GM12873 (cell line): ENCODE results near the gene LAMA4.

Experiments used
- CTCF ChIP-seq: IDR thresholded peaks from 2 replicates; pipeline ENCODE4 v1.5.1; 2012; ENCODE audit warnings: low read depth, mild to moderate bottlenecking, moderate library complexity, low read length, control low read depth; ENCODE audit not compliant: insufficient read depth; ENCODE audit errors: missing control alignments

LAMA4 gene

GRCh38 chr6:112245511-112246203, 8.7 kb downstream of the LAMA4 start:
- TF ChIP-seq CTCF = no peak

GRCh38 chr6:112243861-112244827, 10.2 kb downstream of the LAMA4 start:
- TF ChIP-seq CTCF = no peak

DNA sequence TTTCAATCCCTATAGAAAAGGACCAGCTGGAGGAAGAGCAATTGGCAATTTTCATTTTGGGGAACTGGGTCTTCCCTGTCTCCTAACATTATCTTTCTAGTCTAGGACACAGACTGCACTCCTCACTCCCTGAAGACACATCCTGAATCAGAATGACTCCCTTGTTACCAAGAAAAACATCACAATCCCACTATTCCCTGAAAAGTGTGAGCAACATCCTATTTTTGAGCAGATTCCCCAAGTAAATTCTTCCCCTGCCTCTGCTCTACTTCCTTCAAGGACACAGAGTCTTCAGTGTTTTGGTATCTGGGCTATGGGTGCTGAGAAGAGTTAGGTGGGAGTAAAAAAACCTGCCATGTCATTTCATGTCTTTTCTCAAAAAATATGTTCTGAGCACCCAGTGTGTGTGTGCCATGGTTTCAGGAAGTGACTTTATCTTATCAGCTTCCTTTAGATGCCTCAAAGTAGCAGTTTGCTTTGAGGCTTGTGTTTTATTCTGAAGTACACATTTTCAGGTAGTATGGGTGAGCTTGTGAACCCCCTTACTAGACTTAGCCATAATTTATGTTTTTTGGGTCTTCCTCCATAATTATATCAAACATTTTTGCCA, 12.4 kb downstream of the LAMA4 start:
- no peak for TF ChIP-seq CTCF

DNA sequence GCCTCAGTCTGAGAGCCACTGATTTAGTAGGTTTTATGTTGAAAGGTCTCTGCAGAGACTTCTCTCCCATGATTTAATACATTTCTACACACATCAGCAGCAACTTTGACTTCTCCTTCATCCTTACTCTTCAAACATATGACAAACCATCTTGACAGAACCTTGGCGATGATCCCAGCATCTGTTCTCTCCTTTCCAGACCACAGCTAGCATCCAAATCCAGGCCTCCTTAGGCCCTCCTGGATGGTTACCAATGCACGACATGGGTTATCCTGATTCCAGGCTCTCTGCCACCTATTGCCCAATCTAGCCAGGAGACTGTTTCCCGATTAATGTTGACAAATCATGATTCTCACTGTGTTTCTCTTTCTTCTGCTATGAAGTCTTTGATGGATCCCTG, 16.8 kb downstream of the LAMA4 start:
- no peak for TF ChIP-seq CTCF

DNA sequence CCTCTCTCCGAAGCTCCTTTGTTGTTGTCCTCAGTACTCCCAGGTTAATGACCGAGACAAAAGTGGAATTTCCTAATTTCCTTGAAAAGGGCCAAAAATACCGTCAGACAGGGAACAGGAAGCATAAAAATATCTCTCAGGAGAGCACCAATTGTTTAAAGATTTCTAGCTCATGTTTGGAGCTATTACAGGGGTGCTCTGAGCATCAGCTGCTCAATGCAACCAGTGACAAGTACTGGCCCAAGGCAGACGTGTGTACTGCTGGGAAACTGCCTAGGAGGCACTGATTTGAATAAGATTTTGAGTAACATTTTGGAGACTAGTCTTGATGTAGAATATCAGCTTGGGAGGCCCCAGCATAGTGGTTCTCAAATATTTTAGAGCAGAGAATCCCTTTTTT, 17.3 kb downstream of the LAMA4 start:
- no peak for TF ChIP-seq CTCF

GRCh38 chr6:112235956-112236355, 18.4 kb downstream of the LAMA4 start:
- no peak for TF ChIP-seq CTCF

- TF ChIP-seq CTCF = no peak
Measured at GRCh38 chr6:112234601-112235000, 19.8 kb downstream of the LAMA4 start.
